Measurements from ENCODE around the gene DHCR24. TPM values are rescaled to one million over a fixed set of nuclear protein-coding genes. Genes with fewer than 3 reads are reported as not detected.

The DHCR24 gene
- total RNA-seq, 1 experiment from 2014 or later, result 65.8 TPM

Other genes starting within 250 kb of the DHCR24 start
- not detected in 2 replicates for gene MROH7, start 245.4 kb downstream of the DHCR24 start, total RNA-seq (2014; rRNA removed; shearing (Covaris generic))
- gene TTC4, start 171.3 kb downstream of the DHCR24 start, total RNA-seq (2014; rRNA removed; shearing (Covaris generic)), result 35.4 and 38.6 TPM in 2 replicates
- 2.6 and 4.6 TPM in 2 replicates for gene PARS2, start 122.7 kb downstream of the DHCR24 start, total RNA-seq (2014; rRNA removed; shearing (Covaris generic))
- gene TTC22, start 85.9 kb downstream of the DHCR24 start, total RNA-seq (2014; rRNA removed; shearing (Covaris generic)), result not detected in 2 replicates
- not detected in 2 replicates for gene TMEM61, start 93.4 kb upstream of the DHCR24 start, total RNA-seq (2014; rRNA removed; shearing (Covaris generic))
- not detected in 2 replicates for gene BSND, start 111.7 kb upstream of the DHCR24 start, total RNA-seq (2014; rRNA removed; shearing (Covaris generic))
- gene PCSK9, start 152.4 kb upstream of the DHCR24 start, total RNA-seq (2014; rRNA removed; shearing (Covaris generic)), result 0.03 TPM in 2 replicates

Measured in SJSA1 (cell line).